Spleen (tissue), 7 donors: Measurements from ENCODE around the gene WRAP73.

Experiments used
- POLR2A ChIP-seq, 3 donors: fragments of 450-650 bp; IDR thresholded peaks; one replicate each; pipeline ENCODE4 v1.5.1; 2017; ENCODE audit warnings: antibody characterized with exemption in 3 of 3, mild to moderate bottlenecking in 1 of 3
- TF ChIP-seq, protein P1 (sequence below), 11 experiments: fragments of 200-600 bp in 7 of 11; fragments of 450-650 bp in 4 of 11; sonication (generic) in 4 of 11; IDR thresholded peaks in 8 of 11; conservative IDR thresholded peaks in 3 of 11; 1 replicate in 7 of 11; 2 replicates in 4 of 11; pipeline versions ENCODE4 v1.4.0 to v1.8.0; 2016 to 2021; ENCODE audit warnings: antibody characterized with exemption in 11 of 11, inconsistent platforms in 4 of 11, mild to moderate bottlenecking in 1 of 11
- donor health status: DM: no; HTN: no; CAD: no; lungs with moderate emphysema.
- donor health status: DM: no; HTN: no; CAD: no.
- donor health status: DM: no; HTN: no; CAD: no.

- TF ChIP-seq, protein P1, sequence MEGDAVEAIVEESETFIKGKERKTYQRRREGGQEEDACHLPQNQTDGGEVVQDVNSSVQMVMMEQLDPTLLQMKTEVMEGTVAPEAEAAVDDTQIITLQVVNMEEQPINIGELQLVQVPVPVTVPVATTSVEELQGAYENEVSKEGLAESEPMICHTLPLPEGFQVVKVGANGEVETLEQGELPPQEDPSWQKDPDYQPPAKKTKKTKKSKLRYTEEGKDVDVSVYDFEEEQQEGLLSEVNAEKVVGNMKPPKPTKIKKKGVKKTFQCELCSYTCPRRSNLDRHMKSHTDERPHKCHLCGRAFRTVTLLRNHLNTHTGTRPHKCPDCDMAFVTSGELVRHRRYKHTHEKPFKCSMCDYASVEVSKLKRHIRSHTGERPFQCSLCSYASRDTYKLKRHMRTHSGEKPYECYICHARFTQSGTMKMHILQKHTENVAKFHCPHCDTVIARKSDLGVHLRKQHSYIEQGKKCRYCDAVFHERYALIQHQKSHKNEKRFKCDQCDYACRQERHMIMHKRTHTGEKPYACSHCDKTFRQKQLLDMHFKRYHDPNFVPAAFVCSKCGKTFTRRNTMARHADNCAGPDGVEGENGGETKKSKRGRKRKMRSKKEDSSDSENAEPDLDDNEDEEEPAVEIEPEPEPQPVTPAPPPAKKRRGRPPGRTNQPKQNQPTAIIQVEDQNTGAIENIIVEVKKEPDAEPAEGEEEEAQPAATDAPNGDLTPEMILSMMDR (IDR thresholded peaks at IDR 0.05 in 8 of 11, conservative IDR thresholded peaks at IDR 0.05 in 3 of 11): no peak
- no peak for TF ChIP-seq POLR2A (IDR thresholded peaks at IDR 0.05)
Observed at GRCh38 chr1:3625151-3625907, 24.6 kb downstream of the WRAP73 start.
